GM18499 (cell line): ENCODE results near the gene RBM33.

Source experiments
- ATAC-seq: cut with Tn5 transposase; IDR thresholded peaks from one replicate; pipeline ENCODE4 v1.9.1; 2021; ENCODE audit warnings: moderate number of reproducible peaks; ENCODE audit not compliant: insufficient read depth, unreplicated experiment

Gene RBM33

GRCh38 chr7:155715111-155715805 lies 70.8 kb downstream of the RBM33 start:
- no peak for ATAC-seq

- ATAC-seq, result no peak
Measured at GRCh38 chr7:155717010-155717744, 72.7 kb downstream of the RBM33 start.

- no peak for ATAC-seq
Measured at GRCh38 chr7:155721056-155721455, 76.6 kb downstream of the RBM33 start.

DNA sequence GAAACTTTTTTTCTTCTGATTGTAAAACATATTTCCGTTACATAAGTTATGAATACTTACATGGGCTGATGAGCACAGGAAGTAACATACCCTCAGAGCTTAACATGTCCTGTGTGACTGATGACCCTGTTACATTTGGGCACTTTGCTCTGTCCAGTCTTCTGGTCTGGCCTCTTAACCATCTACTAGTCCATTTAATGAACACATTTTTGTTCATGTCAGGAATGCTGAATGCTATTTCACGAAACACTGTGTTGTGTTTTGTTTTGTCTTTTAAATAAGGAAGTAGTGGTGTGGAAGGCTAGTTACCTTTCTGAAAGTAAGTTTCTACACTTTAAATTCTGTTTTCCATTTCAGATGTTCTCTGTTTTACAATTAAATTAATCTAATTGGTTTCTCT lies 77.7 kb downstream of the RBM33 start:
- peak; percentile 33 for ATAC-seq

- no peak for ATAC-seq
Measured at GRCh38 chr7:155722936-155723335, 78.5 kb downstream of the RBM33 start.

- ATAC-seq, result no peak
Measured at GRCh38 chr7:155724327-155725005, 80.0 kb downstream of the RBM33 start.

DNA sequence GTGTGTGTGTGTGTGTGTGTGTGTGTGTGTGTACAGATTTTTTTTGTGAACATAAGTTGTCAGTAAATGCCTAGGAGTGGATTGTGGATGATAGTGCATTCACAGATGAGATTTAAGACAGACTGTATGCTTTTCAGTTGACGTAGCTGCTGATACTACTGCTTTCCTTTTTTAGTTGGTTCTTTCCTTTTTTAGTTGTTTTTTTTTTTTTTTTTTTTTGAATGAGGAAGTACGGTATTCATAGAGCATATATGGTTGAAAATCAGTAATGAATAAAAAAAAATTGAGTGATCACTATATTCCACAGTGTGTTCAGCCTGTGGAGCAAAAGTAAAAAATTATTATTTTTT lies 80.5 kb downstream of the RBM33 start:
- no peak for ATAC-seq

- ATAC-seq, result no peak
Measured at GRCh38 chr7:155727616-155728015, 83.2 kb downstream of the RBM33 start.

GRCh38 chr7:155728116-155728515 lies 83.7 kb downstream of the RBM33 start:
- ATAC-seq, result no peak

DNA sequence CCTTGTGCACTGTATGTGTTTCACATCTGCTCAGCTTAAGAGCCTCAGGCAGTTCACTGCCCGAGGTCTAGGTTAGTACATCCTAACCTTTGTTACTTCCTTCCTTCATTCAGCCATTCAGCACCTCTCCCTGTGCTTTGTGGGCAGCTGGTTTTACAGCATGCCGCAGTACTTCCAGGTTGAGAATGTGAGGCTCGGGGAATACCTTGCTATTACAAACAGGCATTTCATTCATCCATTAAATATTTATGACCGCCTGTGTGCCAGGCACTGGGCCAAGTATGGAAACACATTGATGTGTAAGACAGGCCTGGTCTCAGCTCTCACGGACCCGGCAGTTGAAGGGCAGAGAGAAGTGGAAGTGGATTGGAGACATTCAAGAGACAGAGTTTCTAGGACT lies 85.4 kb downstream of the RBM33 start:
- no peak for ATAC-seq

DNA sequence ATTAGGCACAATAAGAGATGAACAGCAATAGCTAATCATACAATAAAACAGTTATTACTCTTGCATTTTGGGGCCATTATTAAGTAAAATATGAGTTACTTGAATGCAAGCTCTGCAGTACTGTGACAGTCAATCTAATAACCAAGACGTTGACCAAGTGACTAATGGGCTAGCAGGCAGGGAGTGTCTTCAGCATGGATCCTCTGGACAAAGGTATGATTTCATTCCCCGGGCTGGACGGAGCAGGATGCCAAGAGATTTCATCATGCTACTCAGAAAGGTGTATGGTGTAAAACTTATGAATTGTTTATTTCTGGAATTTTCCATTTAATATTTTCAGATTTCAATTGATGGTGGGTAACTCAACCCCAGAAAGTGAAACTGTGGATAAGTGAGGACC lies 86.9 kb downstream of the RBM33 start:
- no peak for ATAC-seq

GRCh38 chr7:155731871-155732270 lies 87.4 kb downstream of the RBM33 start:
- no peak for ATAC-seq

- no peak for ATAC-seq
Measured at GRCh38 chr7:155732286-155732685, 87.8 kb downstream of the RBM33 start.

DNA sequence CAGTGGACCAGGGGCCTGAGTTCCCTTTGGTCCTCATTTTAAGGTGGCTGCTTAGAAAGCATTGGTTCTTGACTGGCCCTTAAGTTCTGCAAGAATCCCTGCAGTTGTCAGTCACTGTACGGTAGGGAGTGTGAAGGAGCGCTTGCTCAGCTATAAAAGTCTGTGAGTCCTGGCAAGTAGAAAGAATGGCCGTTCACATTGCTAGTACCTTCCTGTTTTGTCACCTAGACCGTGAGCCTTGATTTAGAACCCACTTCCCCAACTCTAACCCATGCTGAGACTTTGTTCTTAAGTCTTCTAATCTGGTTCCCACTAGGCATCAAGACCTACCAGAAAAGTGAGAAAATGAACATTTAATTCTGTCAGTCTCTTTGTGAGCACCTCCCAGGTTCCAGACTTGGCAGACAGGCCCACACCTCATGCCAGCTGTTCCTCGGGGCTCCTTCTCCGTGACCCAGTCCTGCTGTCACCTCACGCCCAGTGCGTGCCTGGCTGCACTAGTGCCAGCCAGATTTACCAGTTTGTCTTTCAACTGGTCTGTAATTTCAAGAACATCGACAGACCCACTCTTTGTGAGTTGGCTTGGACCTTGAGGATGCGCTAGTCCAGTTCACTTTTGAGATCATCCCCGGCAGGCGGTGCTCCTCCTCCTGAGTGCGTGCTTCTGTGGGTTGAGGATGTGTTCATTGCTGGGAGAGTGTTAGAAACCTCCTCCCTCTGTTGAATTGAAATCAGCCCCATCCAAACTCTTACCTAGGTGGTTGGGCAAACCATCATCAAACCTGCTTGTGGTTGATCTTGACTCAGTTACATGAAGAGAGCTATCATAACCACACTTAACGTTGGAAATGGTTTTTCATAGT lies 89.4 kb downstream of the RBM33 start:
- no peak for ATAC-seq

GRCh38 chr7:155734445-155734809 lies 90.0 kb downstream of the RBM33 start:
- ATAC-seq, result no peak

- ATAC-seq, result no peak
Measured at GRCh38 chr7:155735442-155736115, 91.1 kb downstream of the RBM33 start.

GRCh38 chr7:155737590-155737989 lies 93.1 kb downstream of the RBM33 start:
- no peak for ATAC-seq

DNA sequence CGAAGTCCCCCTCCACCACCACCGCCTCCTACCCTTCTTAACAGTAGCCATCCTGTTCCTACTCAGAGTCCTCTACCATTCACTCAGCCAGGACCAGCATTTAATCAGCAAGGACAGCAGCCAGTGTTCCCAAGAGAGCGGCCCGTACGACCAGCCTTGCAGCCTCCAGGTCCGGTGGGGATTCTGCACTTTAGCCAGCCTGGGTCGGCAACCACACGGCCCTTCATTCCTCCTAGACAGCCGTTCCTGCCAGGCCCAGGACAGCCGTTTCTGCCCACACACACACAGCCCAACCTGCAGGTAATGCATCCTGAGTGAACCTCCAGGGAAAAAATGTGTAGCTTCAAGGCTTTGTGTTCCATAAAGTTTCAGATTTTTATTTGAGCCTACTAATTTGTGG lies 93.6 kb downstream of the RBM33 start:
- no peak for ATAC-seq

DNA sequence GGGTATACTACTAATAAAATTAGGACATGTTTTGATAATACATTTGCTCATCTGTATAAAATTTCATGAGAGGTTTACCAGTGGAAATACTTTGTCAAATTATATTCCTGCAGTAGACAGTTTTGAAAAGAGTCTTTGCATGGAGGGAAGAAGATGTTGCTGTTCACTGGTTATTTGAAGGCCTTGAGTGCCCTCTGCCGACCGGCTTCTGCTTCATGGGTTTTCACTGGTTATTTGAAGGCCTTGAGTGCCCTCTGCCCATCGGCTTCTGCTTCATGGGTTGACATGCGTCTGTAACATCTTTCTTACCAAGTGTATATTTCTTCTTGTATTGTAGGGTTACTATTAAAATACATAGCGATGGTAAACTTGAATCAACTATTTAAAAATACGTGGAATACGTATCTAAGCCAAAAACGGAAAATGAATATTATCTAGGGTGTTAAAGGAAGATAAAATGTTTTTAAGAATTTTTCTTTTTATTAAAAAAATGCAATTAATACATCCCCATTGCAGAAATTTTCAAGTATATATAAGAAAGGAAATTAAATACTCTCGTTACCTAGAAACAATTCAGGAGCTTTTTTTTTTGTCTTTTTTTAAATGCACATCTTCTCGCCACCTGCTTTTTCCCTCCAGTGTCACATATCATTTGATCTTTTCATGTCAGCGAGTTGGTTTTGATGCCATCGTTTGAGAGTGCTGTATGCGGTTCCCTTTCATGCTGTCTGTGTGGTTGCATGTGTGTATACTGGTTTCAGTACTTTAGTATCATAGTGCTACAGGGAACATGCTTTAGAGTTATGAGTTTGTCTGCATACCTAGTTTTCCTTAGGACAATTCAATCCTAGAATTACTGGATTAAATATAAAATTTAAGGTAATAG lies 94.4 kb downstream of the RBM33 start:
- no peak for ATAC-seq
